Hepatocyte (in vitro differentiated cells): Measurements from ENCODE around the gene AK3.
"Not testable (repeated sequence)": the region's sequence is repeated elsewhere in the genome, so short reads cannot be mapped to it uniquely, and the experiment has no call there.

ENCODE experiments used
- EZH2phosphoT487 ChIP-seq: fragments of 200-600 bp; sonication (generic); IDR thresholded peaks from one replicate; pipeline ENCODE4 v1.6.1; 2018; ENCODE audit warnings: antibody characterized with exemption, mild to moderate bottlenecking, low read depth, moderate library complexity; ENCODE audit not compliant: unreplicated experiment, severe bottlenecking
- TF ChIP-seq, protein P1 (sequence below): fragments of 200-600 bp; sonication (generic); IDR thresholded peaks from 2 replicates; pipeline ENCODE4 v1.5.1; 2016; ENCODE audit warnings: antibody characterized with exemption, mild to moderate bottlenecking; ENCODE audit not compliant: poor library complexity

- TF ChIP-seq, protein P1, sequence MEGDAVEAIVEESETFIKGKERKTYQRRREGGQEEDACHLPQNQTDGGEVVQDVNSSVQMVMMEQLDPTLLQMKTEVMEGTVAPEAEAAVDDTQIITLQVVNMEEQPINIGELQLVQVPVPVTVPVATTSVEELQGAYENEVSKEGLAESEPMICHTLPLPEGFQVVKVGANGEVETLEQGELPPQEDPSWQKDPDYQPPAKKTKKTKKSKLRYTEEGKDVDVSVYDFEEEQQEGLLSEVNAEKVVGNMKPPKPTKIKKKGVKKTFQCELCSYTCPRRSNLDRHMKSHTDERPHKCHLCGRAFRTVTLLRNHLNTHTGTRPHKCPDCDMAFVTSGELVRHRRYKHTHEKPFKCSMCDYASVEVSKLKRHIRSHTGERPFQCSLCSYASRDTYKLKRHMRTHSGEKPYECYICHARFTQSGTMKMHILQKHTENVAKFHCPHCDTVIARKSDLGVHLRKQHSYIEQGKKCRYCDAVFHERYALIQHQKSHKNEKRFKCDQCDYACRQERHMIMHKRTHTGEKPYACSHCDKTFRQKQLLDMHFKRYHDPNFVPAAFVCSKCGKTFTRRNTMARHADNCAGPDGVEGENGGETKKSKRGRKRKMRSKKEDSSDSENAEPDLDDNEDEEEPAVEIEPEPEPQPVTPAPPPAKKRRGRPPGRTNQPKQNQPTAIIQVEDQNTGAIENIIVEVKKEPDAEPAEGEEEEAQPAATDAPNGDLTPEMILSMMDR: not testable (repeated sequence)
- not testable (repeated sequence) for TF ChIP-seq EZH2phosphoT487
These were observed 13.5 kb upstream of the AK3 start for GRCh38 chr9:4754530-4754929.
